Cardiac atrium fibroblast (primary cell): ENCODE data around the gene TEX13B. TPM values are rescaled to one million over a fixed set of nuclear protein-coding genes. Genes with fewer than 3 reads are reported as not detected.

ENCODE experiments used
- total RNA-seq: library from RNA; depleted of rRNA; stranded (reverse); fragments of >200 nt; gene quantifications from 2 replicates; pipeline ENCODE4 v1.2.3, GENCODE V29; 2015

TEX13B gene
- total RNA-seq: not detected in 2 replicates

GRCh38 chrX:107982356-107982755, at the start of gene TEX13B:
Gene TEX13B (minus strand): TSS chrX:107982370. CDS start chrX:107982127, 243 bp downstream.

Other genes starting within 250 kb of the TEX13B start
- 91.5 and 97.1 TPM in 2 replicates for gene TSC22D3, start 206.6 kb downstream of the TEX13B start, total RNA-seq
- gene NCBP2L, start 204.6 kb downstream of the TEX13B start, total RNA-seq: not detected in 2 replicates
- 10.8 and 13.0 TPM in 2 replicates for gene MID2, start 156.5 kb downstream of the TEX13B start, total RNA-seq
- 0.16 TPM in 1 of 2 replicates, not detected in the other for gene VSIG1, start 62.7 kb upstream of the TEX13B start, total RNA-seq
- gene PSMD10, start 109.2 kb upstream of the TEX13B start, total RNA-seq: 42.6 and 49.4 TPM in 2 replicates
- gene ATG4A, start 109.4 kb upstream of the TEX13B start, total RNA-seq: 9.9 and 14.1 TPM in 2 replicates